ENCODE data around the gene CLTCL1.
"Not testable (repeated sequence)": the region's sequence is repeated elsewhere in the genome, so short reads cannot be mapped to it uniquely, and the experiment has no call there.

Gene CLTCL1

DNA sequence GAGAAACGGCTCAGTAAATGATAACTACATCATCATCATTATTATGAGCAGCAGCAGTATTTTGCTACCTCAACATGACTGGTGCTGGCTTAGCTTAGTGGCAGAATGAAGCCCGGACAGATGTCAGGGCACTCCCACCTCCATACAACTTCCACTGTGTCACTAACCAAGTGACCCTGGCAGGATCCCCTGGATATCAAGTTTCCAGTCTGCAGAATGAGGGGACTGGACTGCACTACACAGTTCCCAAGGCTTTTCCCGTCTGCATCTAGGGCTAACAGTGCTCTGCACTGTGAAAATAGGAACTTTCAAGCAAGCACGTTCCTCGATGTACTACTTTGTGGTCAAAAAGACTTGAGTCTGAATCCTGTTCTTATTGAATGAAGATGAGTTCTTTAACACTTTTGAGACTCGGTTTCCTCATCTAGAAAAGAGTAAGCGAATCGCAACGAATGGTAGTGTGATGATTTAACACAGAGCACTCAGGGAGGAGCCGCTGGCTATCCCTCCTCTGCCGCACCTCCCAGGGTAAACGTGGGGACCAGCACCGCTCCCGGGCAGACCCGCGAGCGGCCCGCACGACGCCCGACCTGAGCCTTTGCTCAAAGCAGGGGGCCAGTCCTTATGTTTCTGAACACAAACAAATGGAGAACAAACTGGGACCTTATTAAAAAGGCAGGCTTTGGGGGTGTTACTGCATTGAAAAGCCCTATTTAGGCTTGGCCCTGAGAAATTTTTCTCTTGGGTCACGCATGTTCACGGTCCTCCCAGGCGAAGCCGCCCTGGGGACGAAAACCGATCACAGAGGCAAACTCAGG, 910 bp downstream of the CLTCL1 start:
- DNase-seq (ENCODE audit: low read depth): no peak

- no peak for DNase-seq (ENCODE audit: low read depth)
Observed at GRCh38 chr22:19289475-19290161, 1.9 kb downstream of the CLTCL1 start.

DNA sequence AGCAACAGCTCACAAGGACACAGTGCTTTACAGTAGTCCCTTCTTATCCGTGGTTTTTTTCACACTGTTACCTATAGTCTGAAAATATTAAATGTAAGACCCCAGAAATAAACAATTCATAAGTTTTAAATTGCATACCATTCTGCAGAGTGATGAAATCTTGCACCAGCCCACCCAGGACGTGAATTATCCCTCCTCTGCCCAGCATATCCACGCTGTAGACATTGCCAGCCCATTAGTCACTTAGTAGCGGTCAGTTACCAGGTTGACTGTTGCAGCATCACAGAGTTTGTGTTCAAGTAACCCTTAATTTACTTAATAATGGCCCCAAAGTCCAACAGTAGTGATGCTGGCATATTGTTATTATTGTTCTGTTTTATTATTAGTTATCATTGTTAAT, 3.6 kb downstream of the CLTCL1 start:
- no peak for DNase-seq (ENCODE audit: low read depth)

DNA sequence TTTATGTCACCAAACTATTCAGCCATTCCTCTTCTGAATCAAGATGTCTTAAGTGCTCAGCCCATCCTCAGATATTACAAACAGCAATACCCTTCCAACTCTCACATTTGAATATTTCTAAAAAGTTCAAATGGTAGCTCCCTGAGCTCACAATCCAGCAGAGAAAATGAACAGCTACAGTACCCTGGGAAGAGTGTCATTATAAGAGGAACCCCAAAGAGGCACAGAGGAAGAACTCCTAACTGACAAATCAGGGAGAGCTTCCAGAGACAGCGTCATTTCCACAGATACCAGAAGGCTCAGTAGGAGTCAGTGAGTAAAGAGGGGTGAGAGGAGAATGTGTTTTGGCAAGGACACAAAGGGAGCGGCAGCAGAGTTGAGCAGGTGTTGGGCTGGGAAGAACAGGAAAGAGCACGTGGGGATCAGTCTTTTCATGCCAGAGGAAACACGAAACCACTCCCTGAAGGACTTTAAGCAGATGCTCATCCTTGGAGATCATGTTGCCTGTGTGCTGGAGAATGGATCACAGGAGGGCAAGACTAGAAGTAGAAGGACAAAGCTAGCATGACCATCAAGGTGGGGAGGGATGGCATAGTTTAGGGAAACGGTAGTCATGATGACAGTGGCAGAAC, 4.3 kb downstream of the CLTCL1 start:
- DNase-seq (ENCODE audit: low read depth): no peak

- no peak for DNase-seq (ENCODE audit: low read depth)
Observed at GRCh38 chr22:19285831-19286230, 5.7 kb downstream of the CLTCL1 start.

DNA sequence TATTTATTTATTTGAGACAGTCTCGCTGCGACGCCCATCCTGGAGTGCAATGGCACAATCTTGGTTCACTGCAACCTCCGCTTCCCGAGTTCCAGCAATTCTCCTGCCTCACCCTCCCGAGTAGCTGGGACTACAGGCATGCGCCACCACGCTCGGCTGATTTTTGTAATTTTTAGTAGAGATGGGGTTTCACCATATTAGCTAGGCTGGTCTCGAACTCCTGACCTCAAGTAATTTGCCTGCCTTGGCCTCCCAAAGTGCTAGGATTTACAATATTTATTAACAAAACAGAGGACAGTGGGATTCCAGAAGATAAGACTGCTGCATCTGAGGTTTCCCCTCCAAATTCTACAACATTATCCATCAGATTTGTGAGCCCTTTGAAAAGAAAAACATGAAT, 12.4 kb downstream of the CLTCL1 start:
- DNase-seq (ENCODE audit: low read depth): not testable (repeated sequence)

DNA sequence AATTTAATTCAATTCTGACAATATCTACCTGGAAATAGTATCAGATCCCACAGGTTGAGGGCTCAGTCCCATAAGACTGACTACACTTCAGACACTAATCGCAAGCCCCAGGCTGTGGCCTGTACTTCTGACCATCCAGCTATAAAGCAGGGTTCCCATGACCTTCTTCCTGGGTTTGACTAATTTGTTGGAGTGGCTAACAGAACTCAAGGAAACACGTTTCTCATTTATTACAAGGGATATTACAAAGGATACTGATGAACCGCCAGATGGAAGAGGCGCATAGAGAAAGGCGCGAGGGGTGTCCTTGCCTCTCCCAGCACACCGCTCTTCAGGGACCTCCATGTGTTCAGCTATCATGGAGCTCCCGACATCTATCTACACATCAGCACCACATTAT, 13.7 kb downstream of the CLTCL1 start:
- DNase-seq (ENCODE audit: low read depth): no peak

- DNase-seq (ENCODE audit: low read depth): no peak
Observed at GRCh38 chr22:19275919-19276600, 15.5 kb downstream of the CLTCL1 start.

DNA sequence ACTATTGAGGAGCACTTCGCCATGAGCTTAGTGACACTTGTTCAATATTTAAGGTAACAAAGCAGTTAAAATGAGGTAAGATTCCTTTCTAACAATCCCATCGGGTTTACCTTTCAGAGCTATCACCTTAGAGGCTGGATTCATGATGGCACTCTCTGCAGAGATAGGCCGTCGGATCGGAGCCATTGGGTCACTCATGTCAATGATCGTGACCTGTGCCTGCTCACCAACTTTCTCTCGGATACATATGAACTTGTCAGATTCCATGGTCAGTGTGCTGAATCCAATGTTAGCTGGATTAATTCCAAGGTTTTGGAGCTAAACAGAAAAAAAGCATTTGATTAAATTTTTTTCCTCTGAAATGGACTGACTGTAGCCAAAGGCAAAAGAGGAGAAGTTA, 16.0 kb downstream of the CLTCL1 start:
- DNase-seq (ENCODE audit: low read depth): no peak

DNA sequence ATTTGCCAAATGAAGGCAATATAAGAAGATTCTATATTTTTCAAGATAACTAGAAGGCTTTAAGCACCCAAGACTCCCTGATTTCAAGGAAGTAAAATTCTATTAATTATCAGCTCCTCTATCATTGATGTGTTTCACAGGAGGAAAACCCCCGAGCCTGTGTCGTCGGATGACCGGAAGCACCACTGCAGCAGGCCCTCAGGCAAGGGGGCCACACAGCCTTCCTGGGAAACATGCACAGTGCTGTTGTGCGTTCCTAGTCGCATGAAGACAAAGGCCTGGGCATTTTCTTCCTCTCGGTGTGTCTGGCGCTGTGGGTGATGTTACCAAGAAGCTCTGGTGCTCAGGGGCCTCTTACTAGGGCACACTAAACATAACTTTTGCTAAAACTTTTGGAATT, 16.4 kb downstream of the CLTCL1 start:
- no peak for DNase-seq (ENCODE audit: low read depth)

DNA sequence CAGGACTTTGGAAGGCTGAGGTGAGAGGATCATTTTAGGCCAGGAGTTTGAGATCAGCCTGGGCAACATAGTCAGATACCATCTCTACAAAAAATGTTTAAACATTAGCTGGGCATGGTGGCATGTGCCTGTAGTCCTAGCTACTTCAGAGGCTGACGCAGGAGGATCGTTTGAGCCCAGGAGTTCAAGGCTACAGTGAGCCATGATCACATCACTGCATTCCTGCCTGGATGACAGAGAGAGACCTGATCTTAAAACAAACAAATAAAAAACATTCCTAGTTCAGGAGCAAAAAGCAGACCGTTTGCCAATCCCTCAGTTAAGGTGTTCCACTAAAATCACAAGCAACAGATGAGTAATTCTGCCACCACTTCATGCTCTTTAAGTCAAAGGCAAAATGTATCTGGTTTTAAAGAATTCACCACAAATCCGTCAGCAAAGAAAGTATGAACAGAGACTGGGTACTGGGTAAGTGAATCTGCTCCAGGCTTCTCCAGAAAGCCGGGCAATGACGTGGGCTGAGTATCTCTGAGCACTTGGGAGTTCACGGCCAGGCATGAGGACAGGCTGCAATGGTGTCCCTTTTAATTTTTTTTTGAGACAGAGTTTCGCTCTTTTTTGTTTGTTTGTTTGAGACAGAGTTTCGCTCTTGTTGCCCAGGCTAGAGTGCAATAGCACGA, 19.5 kb downstream of the CLTCL1 start:
- no peak for DNase-seq (ENCODE audit: low read depth)

GRCh38 chr22:19271273-19271855, 20.2 kb downstream of the CLTCL1 start:
- DNase-seq (ENCODE audit: low read depth): no peak

DNA sequence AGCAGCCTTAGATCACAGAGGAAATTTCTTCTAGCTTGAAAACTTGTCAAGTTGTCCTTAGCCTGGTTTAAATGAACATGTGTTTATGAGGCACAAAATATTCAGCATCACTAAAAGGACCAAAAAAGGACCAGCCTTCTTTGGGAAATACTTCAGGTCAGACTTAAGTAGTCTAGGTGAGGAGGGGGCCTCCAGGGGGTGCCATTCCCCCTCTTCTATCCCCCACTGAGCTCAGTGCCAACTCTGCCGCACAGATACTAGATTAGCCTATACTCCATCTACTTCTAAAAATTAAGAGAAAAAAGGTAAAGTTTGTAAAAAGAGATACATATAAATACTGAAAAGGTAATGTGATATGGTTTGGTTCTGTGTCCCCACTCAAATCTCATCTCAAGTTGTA, 20.6 kb downstream of the CLTCL1 start:
- no peak for DNase-seq (ENCODE audit: low read depth)

DNA sequence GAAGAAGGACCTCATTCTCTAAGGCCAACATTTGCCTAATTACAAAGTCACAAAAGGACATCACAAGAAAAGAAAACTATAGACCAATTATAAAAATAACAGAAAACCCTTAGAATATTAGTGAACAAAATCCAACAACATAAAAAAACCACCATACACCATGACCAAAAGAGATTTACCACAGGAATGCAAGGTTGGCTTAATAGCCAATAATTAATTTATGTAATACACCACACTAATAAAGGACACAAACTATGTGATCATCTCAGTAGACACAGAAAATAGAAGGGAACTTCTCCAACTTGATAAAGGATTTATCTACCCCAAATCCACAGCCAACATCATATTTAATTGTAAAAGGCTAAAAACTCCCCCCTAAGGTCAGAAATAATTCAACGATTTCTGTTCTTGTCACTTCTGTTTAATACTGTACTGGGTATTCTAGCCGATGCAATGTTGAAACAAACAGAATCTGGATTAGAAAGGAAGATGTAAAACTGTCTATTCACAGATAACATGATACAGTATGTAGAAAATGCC, 24.9 kb downstream of the CLTCL1 start:
- DNase-seq (ENCODE audit: low read depth): no peak

DNA sequence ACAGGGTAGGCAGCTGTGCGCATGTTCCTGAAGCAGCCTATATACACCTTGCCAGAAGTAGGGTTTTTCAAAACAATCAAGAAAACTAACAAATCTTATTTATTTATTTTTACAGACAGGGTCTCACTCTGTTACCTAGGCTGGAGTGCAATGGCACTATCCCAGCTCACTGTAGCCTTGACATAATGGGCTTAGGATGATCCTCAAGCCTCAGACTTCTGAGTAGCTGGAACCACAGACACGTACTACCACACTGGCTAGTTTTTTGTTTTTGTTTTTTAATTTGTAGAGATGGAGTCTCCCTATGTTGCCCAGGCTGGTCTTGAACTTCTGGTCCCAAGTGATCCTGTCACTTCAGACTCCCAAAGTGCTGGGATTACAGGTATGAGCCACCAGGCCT, 25.7 kb downstream of the CLTCL1 start:
- no peak for DNase-seq (ENCODE audit: low read depth)

DNA sequence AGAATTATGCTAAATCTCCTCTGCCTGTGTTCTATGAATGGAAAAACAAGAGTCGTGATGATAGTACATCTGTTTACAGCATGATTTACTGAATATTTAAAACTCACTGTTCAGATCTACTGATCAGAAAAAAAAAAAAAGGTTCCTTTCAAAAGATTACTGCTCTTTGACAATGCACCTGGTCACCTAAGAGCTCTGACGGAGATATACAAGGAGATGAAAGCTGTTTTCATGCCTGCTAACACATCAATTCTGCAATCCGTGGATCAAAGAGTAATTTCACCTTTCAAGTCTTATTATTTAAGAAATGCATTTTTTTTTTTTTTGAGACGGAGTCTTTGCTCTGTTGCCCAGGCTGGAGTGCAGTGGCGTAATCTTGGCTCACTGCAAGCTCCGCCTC, 30.7 kb downstream of the CLTCL1 start:
- no peak for DNase-seq (ENCODE audit: low read depth)

DNA sequence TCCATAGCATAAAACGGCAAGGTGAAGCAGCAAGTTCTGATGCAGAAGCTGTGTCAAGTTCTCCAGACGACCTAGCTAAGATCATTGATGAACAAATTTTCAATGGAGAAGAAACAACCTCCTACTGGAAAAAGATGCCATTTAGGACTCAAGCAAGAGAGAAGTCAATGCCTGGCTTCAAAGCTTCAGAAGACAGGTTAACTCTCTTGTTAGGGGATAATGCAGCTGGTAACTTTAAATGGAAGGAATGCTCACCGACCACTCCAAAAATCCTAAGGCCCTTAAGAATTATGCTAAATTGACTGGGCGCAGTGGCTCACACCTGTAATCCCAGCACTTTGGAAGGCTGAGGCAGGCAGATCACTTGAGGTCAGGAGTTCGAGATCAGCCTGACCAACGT, 31.3 kb downstream of the CLTCL1 start:
- DNase-seq (ENCODE audit: low read depth): no peak

GRCh38 chr22:19258968-19259288, 32.6 kb downstream of the CLTCL1 start:
- DNase-seq (ENCODE audit: low read depth): not testable (repeated sequence)

DNA sequence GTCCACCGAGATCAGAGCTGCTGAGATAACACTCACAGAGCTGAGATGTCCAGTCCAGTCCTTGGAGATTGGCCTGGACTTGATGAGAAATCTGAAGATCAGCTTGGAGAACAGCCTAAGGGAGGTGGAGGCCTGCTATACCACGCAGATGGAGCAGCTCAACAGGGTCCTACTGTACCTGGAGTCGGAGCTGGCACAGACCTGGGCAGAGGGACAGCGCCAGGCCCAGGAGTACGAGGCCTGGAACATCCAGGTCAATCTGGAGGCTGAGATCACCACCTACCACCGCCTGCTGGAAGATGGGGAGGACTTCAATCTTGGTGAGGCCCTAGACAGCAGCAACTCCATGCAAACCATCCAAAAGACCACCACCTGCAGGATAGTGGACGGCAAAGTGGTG, 33.1 kb downstream of the CLTCL1 start:
- DNase-seq (ENCODE audit: low read depth): no peak

DNA sequence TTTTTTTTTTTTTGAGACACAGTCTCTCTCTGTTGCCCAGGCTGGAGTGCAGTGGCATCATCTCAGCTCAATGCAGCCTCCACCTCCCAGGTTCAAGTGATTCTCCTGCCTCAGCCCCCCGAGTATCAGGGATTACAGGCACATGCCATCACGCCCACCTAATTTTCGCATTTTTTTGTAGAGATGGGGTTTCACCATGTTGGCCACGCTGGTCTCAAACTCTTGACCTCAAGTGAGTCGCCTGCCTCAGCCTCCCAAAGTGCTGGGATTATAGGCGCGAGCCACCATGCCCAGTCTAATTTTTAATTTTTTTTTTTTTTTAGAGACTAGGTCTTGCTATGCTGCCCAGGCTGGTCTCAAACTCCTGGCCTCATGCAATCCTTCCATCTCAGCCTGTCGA, 35.2 kb downstream of the CLTCL1 start:
- DNase-seq (ENCODE audit: low read depth): not testable (repeated sequence)

DNA sequence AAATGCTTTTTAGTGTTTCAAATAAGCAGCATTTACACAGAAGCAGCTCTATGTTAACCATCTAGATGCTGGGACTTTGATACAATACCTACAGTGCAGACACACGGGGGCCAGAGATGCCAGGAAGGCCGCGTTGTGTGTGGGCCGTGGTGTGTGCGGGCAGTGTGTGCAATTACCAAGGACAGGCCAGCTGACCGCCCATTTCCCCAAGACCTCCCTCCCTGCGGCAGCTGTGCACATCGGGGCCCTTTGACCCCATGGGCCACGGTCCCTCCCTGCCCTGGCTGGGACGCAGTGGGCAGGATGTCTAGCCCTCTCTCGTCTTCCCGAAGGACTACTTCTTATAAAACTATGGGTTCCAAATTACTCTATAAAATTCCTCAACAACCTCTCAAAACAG, 38.4 kb downstream of the CLTCL1 start:
- DNase-seq (ENCODE audit: low read depth): no peak
